OCI-LY3 (cell line): ENCODE results near the gene CLEC2B.

Experiments used
- CTCF ChIP-seq: fragments of 200-600, 300-600 bp; sonication (generic); IDR thresholded peaks from 2 replicates; pipeline ENCODE4 v1.5.1; 2014; ENCODE audit warnings: antibody characterized with exemption, low read length, low read depth
- EZH2phosphoT487 ChIP-seq: fragments of 200-600 bp; shearing (Covaris generic); IDR thresholded peaks from 2 replicates; pipeline ENCODE4 v1.6.1; 2018; ENCODE audit warnings: antibody characterized with exemption, mixed run types, low read depth

- TF ChIP-seq CTCF (no peak), EZH2phosphoT487 (no peak)
Observed at GRCh38 chr12:9899209-9899608, 30.1 kb upstream of the CLEC2B start.
